Gastroesophageal sphincter (tissue), 3 donors: ENCODE data around the gene ESR1.

Experiments used
- CTCF ChIP-seq, 4 experiments: fragments of 200-600 bp in 2 of 4; fragments of 450-650 bp in 2 of 4; sonication (generic) in 1 of 4; IDR thresholded peaks; one replicate each; pipeline ENCODE4 v1.5.1; 2017 to 2019; ENCODE audit warnings: antibody characterized with exemption in 4 of 4, mild to moderate bottlenecking in 2 of 4, moderate library complexity in 2 of 4
- POLR2A ChIP-seq, 2 donors: fragments of 450-650 bp; IDR thresholded peaks; one replicate each; pipeline ENCODE4 v1.6.1; 2017; ENCODE audit warnings: antibody characterized with exemption in 2 of 2, mild to moderate bottlenecking in 2 of 2, moderate library complexity in 1 of 2
- POLR2AphosphoS5 ChIP-seq: sonication (generic); formaldehyde crosslinking; IDR thresholded peaks from one replicate; pipeline ENCODE4 v1.6.1; 2017; ENCODE audit warnings: antibody characterized with exemption

- TF ChIP-seq POLR2AphosphoS5 (no peak), CTCF (IDR thresholded peaks at IDR 0.05) (no peak), POLR2A (IDR thresholded peaks at IDR 0.05) (no peak)
These were observed 74.7 kb downstream of the ESR1 start for GRCh38 chr6:151882206-151882605.
